ENCODE measurements around the gene ATP6V0C. TPM values are rescaled to one million over a fixed set of nuclear protein-coding genes. Genes with fewer than 3 reads are reported as not detected.

Gene ATP6V0C
- total RNA-seq, 2 experiments from 2014 or later = 112 to 125 TPM

DNA sequence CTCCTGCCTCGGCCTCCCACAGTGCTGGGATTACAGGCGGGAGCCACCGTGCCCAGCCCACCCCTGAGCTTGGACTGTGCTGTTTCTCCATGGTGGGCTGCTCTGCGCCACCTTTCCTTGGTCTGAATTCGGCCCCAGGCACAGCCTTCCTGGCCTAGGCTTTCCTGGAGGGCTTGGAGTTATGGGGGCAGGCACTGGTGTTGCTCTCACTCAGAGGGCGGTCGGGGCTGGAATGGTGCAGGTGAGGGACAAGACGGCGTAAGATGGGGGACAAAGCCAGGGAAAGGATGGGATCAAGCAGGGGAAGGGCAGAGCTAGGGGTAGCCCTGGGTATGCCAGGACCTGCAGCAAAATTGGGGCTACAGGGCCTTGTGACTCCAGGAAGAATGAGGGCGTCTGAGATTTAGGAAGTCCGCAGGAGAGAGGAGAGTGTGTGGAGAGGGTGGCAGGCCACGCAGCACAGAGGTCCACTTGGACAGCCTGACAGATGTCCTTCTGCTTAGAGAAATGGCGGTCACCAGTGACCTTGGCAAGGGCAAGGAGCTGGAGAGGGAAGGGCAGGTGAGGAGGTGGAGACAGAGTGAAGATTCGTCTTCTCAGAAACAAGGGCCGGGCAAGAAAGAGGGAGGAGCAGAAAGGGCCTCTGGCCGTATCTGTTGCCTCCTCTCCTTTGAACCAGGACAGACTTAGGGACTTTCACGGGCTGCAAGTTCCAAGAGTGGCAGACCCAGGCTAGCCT, 1.6 kb upstream of the ATP6V0C start:
- Mint-ChIP-seq H3K4me1 (peaks cover 41% of the 10 kb centered on the region), H3K9me3 (no peaks in the 10 kb centered on the region)

DNA sequence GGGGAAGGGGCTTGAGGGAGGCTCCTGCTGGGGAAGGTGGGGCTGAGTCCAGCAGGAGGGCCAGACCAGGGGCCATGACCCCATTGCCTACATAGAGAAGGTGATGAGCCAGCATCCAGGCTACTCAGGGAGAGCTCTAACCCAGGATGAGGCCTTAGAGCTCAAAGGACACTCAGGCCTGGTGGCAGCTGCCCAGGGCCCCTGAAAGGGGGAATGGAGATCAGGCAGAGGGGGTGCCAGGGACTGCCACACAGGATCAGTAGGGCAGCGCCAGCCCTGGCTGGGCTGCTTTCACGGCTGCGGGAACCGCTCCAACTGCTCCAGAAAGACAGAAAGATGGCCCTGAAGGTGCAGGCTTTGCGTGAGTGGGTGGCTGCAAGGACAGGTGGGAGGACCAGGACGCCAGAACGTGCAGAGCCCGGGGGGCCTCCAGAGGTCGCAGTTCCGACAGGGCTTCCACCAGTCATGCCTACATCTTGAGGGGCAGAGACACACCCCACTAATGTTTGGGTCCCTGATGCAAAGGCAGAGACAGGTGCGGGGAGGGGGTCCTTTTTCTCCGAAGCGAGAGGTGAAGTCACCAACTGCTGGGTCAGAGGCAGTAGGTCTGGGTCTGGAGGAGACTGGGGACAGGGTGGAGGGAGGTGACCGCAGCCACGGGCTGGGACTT, 882 bp upstream of the ATP6V0C start:
- ChIA-PET CTCF (interaction anchor here (1.0 to 1.6 kb wide), 2 partner anchors 25 to 38 kb away, joined by 3 to 4 read pairs; partner anchors contain the start of gene TBC1D24), POLR2A (interaction anchor here (0.6 to 3.5 kb wide), 7 partner anchors 12 to 313 kb away, joined by 3 to 46 read pairs (median 4); partner anchors contain the start of genes CEMP1, ECI1 and PDPK1)
- H3K4me3 Mint-ChIP-seq = peak overlapping the region; percentile 89
- H3K9me3 Mint-ChIP-seq = no peaks in the 10 kb centered on the region
- H3K36me3 Mint-ChIP-seq (ENCODE audit: low read depth) = peaks cover 7% of the 10 kb centered on the region
- no peak for DNase-seq
- H3K27me3 Mint-ChIP-seq = no peaks in the 10 kb centered on the region
- peak overlapping the region; percentile 83 for H3K27ac Mint-ChIP-seq
- H3K4me1 Mint-ChIP-seq = peaks cover 46% of the 10 kb centered on the region

More for the DNA sequence above, 1.6 kb upstream of the ATP6V0C start:
- DNase-seq = no peak
- no peaks in the 10 kb centered on the region for H3K27me3 Mint-ChIP-seq
- ChIA-PET CTCF (interaction anchor here (0.5 to 1.6 kb wide), 2 partner anchors 23 to 37 kb away, joined by 3 read pairs; partner anchors contain the start of gene TBC1D24), POLR2A (interaction anchor here (2.3 kb wide), 1 partner anchor 261 kb away, joined by 7 read pairs; the partner anchor contains the start of gene ECI1)
- no peak overlapping the region for H3K27ac Mint-ChIP-seq
- peaks cover 7% of the 10 kb centered on the region for H3K36me3 Mint-ChIP-seq (ENCODE audit: low read depth)
- H3K4me3 Mint-ChIP-seq = peak overlapping the region; percentile 89

DNA sequence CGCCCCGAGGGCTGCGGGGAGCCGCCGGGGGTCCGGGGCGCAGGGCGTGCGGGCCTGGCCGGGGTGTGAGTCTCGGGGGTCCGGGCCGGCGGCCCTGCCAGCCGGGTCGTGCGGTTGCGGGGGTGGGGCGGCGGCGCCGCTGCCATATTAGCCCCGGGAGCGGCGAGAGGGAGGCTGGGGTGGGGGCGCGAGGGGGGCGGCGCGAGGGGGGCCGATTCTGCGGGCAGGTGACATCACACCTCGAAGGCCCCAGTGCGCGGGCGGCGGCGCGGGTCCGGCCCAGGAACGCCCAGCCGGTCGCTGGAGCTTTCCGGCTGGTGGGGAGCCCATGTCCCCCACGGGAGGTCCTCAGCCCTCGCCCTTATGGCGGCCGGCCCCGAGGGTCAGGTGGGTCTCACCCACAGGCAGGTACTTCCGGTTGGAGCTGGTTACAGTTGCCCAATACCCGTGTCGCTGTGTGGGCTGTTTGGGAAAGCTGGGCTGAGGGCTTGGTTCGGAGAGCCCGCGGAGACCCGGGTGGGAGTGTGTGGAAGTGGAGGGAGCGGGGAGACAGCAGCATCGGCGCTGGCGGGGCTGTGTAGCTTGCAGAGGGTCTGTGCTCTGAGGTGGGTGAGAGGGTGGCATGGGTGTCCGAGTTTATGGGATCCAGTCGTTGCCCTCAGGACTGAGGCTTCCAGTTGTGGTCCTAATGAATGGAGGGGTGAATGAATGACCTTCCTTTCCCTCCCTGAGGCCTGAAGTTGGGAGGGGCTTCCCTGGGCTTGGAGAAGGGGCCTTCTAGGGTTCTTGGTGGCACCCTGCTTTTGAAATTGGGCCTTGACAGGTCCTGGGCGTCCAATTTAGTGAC, 804 bp downstream of the ATP6V0C start:
- Mint-ChIP-seq H3K36me3 (ENCODE audit: low read depth) (peaks cover 11% of the 10 kb centered on the region), H3K4me1 (peaks cover 56% of the 10 kb centered on the region), H3K4me3 (peak overlapping the region; percentile 87), H3K27me3 (no peaks in the 10 kb centered on the region), H3K27ac (peak overlapping the region; percentile 91), H3K9me3 (no peaks in the 10 kb centered on the region)
- ChIA-PET CTCF (interaction anchor here (0.6 kb wide), 1 partner anchor 13 kb away, joined by 3 read pairs; no protein-coding TSS in a partner anchor), POLR2A (interaction anchor here (0.6 to 3.5 kb wide), 16 partner anchors 10 to 299 kb away, joined by 3 to 46 read pairs (median 4); partner anchors contain the start of genes ABCA3, CCNF, CEMP1 and E4F1)
- DNase-seq = peak; percentile 47

DNA sequence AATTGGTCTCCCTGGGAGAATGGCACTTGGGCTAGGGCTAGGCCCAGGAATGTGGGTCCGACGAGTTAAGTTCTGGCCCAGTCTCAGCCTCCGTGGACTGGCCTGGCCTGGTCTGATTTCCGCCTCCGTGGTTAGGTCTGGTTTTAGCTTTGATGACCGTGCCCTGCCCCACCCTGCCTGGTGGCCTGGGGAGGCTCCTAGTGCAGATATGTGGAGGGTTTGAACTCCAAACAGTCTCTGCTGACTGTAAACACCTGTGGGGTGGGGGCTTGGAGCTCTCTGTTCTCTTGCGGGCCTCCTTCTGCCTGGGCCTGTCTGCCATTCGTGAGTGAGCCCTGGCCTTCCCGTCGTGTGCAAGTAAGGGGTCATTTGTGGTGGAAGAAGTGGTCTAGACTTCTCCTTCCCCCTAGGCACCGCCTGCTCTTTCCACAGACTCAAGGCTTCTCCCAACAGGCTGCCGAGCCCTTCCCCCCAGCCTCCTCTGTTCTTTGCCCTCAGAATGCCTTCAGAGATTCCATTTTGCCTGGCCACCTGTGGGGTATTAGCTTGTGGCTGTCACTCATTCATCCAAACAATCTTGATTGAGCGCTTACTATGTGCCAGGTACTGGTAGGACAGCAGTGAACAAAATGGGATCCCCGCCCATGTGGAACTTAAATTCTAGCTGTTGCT, 1.6 kb downstream of the ATP6V0C start:
- Mint-ChIP-seq H3K4me1 (peaks cover 61% of the 10 kb centered on the region), H3K27ac (peak overlapping the region; percentile 90), H3K9me3 (no peaks in the 10 kb centered on the region), H3K4me3 (peak overlapping the region; percentile 87), H3K36me3 (ENCODE audit: low read depth) (peaks cover 16% of the 10 kb centered on the region), H3K27me3 (no peaks in the 10 kb centered on the region)
- DNase-seq = no peak
- ChIA-PET CTCF (interaction anchor here (0.6 to 1.1 kb wide), 2 partner anchors 14 to 27 kb away, joined by 3 to 4 read pairs; no protein-coding TSS in a partner anchor), POLR2A (interaction anchor here (0.7 to 3.5 kb wide), 10 partner anchors 9 to 360 kb away, joined by 3 to 46 read pairs (median 4); partner anchors contain the start of genes ABCA3, CCNF, CEMP1 and E4F1)

DNA sequence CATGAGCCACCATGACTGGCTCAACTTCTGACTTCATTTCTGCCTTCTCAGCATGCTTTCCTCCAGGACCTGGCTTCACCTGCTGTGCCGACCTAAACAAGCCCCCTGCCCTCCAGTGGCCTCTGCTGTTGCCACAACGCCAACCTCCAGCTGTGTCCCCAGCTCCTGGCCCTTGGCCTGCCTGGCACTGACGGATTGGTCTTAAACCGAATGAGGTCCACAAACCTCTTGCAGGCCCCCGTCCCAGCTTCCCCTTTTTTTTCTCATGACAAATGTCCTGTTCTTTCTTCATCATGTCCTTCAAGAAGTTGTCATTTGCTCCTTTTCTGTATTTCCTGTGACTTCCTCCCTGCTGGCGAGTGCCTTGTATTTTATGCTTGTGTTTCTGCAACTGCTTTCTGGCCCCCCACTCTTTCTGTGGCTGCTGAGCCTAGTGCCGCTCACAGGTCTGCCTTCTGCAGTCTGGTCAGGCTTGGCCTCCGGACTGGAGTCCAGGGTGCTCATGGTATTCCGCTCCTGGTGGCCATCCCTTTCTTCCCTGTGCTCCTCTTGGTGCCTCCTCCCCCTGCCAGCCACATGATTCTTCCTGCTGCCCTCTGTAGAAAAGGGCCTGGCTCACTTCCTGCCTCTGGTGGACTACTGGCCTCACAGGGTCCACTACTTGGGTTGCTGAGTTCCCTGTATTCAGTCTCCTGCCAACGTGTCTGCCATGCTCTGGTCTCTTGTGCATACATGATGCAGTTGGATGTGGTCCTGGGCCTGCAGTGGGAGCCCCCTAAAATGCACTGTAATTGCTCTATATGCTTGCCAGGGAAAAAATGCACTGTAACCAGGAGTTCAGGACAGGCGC, 2.9 kb downstream of the ATP6V0C start:
- H3K9me3 Mint-ChIP-seq = no peaks in the 10 kb centered on the region
- H3K4me1 Mint-ChIP-seq = peaks cover 68% of the 10 kb centered on the region
- CTCF ChIA-PET = interaction anchor here (1.1 kb wide), 1 partner anchor 28 kb away, joined by 4 read pairs; no protein-coding TSS in a partner anchor
- H3K27me3 Mint-ChIP-seq = no peaks in the 10 kb centered on the region
- DNase-seq = no peak
- peak overlapping the region; percentile 10 for H3K4me3 Mint-ChIP-seq
- peaks cover 24% of the 10 kb centered on the region for H3K36me3 Mint-ChIP-seq (ENCODE audit: low read depth)
- POLR2A ChIA-PET = interaction anchor here (1.7 to 3.5 kb wide), 2 partner anchors 21 to 362 kb away, joined by 3 to 16 read pairs; partner anchors contain the start of genes PDPK1 and TRAF7
- H3K27ac Mint-ChIP-seq = peak overlapping the region; percentile 90

DNA sequence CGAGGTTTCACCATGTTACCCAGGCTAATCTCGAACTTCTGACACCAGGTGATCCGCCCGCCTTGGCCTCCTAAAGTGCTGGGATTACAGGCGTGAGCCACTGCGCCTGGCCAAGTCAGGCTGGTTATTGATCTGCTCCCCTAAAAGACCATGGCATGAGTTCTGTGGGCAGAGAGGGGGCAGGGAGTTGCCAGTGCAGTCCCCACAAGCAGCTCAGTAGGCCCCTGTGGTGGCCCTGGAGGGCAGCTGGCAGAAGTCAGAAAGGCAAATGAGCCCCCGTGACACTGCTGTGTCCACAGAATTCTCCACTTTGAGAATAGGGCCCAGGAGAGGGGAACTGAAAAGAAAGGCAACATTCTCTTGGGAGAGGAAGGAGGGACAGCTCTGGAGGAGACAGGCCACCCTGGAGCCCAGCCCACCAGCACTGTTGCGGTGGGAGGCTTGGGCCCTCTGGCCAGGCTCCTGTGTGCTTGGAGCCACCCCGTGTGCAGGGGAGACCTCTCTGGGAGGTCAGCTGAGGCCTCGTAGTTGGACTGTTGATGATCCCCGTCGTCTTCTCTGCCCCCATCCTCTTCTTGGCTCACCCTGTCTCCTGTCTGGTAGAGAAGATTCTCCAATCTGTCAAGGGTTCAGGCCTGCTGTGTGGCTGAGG, 4.3 kb downstream of the ATP6V0C start:
- Mint-ChIP-seq H3K27me3 (no peaks in the 10 kb centered on the region), H3K4me1 (peaks cover 62% of the 10 kb centered on the region), H3K27ac (no peak overlapping the region), H3K4me3 (no peak overlapping the region), H3K9me3 (no peaks in the 10 kb centered on the region), H3K36me3 (ENCODE audit: low read depth) (peaks cover 25% of the 10 kb centered on the region)
- no peak for DNase-seq
- ChIA-PET CTCF (no interaction called here), POLR2A (interaction anchor here (0.9 to 3.7 kb wide), 2 partner anchors 14 to 89 kb away, joined by 3 to 67 read pairs; partner anchors contain the start of genes CCNF and CEMP1)

DNA sequence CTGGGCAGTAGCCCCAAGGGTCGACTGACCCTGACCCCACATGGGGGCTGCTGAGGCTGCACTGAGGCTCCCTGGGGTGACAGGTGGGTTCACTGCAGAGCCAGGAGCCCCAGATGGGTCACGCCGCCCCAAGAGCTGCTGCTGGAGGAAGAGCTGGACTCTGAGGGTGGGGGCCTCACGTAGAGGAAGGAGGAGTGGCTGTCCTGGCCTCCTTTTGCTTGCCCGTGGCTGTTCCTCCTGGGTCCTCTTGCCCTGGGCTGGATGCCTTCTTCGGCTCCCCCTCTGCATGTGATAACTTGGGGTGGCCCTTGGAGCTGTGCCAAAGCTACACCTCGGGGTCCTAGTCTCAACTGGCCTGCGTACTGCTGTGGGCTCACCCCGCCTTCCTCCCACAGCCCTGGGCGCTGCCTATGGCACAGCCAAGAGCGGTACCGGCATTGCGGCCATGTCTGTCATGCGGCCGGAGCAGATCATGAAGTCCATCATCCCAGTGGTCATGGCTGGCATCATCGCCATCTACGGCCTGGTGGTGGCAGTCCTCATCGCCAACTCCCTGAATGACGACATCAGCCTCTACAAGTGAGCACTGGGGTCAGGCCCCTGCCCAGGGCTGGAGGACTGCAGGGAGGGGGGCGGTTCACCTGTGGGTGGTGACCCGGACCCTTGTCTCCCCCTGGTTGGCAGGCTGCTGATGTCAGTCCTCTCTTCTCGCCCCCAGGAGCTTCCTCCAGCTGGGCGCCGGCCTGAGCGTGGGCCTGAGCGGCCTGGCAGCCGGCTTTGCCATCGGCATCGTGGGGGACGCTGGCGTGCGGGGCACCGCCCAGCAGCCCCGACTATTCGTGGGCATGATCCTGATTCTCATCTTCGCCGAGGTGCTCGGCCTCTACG, 5.3 kb downstream of the ATP6V0C start:
- Mint-ChIP-seq H3K27me3 (no peaks in the 10 kb centered on the region), H3K36me3 (ENCODE audit: low read depth) (peaks cover 31% of the 10 kb centered on the region), H3K4me1 (peaks cover 58% of the 10 kb centered on the region), H3K9me3 (no peaks in the 10 kb centered on the region), H3K27ac (peak overlapping the region; percentile 86), H3K4me3 (peak overlapping the region; percentile 69)
- ChIA-PET POLR2A (interaction anchor here (0.9 to 3.7 kb wide), 6 partner anchors 13 to 259 kb away, joined by 3 to 67 read pairs (median 6); partner anchors contain the start of genes CCNF, CEMP1, PDPK1 and TBC1D24), CTCF (interaction anchor here (1.3 to 1.5 kb wide), 2 partner anchors 18 to 59 kb away, joined by 4 to 7 read pairs; partner anchors contain the start of genes PDPK1 and TEDC2)
- no peak for DNase-seq

DNA sequence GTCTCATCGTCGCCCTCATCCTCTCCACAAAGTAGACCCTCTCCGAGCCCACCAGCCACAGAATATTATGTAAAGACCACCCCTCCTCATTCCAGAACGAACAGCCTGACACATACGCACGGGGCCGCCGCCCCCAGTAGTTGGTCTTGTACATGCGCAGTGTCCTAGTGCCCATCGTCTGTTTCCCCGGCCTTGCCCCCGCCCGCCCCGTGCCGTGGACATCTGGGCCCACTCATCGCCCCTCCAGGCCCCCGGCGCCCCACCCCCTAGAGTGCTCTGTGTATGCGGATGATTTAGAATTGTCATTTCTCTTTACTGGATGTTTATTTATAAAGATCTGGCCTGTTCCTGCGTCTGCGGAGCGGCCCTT, 5.9 kb downstream of the ATP6V0C start:
- Mint-ChIP-seq H3K27me3 (no peaks in the 10 kb centered on the region), H3K27ac (peak overlapping the region; percentile 86), H3K4me1 (peaks cover 56% of the 10 kb centered on the region), H3K4me3 (peak overlapping the region; percentile 69), H3K9me3 (no peaks in the 10 kb centered on the region), H3K36me3 (ENCODE audit: low read depth) (peaks cover 34% of the 10 kb centered on the region)
- POLR2A ChIA-PET = interaction anchor here (0.6 to 3.7 kb wide), 11 partner anchors 9 to 267 kb away, joined by 3 to 67 read pairs (median 4); partner anchors contain the start of genes CEMP1, PDPK1 and TBC1D24
- no peak for DNase-seq
- CTCF ChIA-PET = interaction anchor here (0.7 to 1.6 kb wide), 6 partner anchors 13 to 305 kb away, joined by 3 to 7 read pairs (median 4); partner anchors contain the start of genes ECI1, PDPK1, PGP and TEDC2

DNA sequence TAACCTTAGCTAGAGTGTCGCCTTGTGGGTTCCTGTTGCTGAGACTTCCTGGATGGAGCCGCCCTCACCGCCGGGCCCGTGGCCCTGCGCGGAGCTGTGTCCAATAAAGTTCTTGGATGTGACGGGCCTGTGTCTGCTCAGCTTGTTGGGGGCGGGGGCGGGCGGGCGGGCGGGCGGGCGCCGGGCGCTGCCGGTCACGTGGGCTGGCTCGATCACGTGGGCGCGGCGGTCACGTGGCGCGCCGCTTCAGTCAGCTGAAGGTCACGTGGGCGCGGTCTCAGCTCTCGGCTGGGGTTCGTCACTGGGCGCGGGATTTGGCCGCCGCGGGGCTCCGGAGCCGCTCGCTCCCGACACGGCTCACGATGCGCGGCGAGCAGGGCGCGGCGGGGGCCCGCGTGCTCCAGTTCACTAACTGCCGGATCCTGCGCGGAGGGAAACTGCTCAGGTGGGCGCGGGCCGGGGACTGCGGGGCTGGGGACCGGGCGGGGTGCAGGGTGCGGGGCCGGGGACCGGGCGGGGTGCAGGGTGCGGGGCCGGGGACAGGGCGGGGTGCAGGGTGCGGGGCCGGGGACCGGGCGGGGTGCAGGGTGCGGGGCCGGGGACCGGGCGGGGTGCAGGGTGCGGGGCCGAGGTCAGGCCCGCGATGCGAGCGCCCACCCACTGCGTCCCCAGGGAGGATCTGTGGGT, 6.5 kb downstream of the ATP6V0C start, which contains the start of gene AMDHD2:
Gene AMDHD2 (plus strand): TSS at position 275 of the 687 bp plus-strand sequence. CDS start 88 bp downstream, at position 363.
- peak; percentile 91 for DNase-seq
- Mint-ChIP-seq H3K36me3 (ENCODE audit: low read depth) (peaks cover 38% of the 10 kb centered on the region), H3K27ac (peak within 1 kb of the TSS; percentile 92), H3K4me1 (peaks cover 51% of the 10 kb centered on the region), H3K4me3 (peak within 1 kb of the TSS; percentile 84), H3K27me3 (no peaks in the 10 kb centered on the region), H3K9me3 (no peaks in the 10 kb centered on the region)
- ChIA-PET CTCF (interaction anchor here (0.7 to 1.6 kb wide), 7 partner anchors 12 to 306 kb away, joined by 3 to 7 read pairs (median 3); partner anchors contain the start of genes ECI1, PDPK1, PGP and TEDC2), POLR2A (interaction anchor here (0.6 to 3.7 kb wide), 14 partner anchors 9 to 512 kb away, joined by 3 to 67 read pairs (median 4); partner anchors contain the start of genes CEMP1, PDPK1, TBC1D24 and TEDC2)
